Measurements from ENCODE around the gene MED13L. TPM values are rescaled to one million over a fixed set of nuclear protein-coding genes. Genes with fewer than 3 reads are reported as not detected.

MED13L gene
- total RNA-seq, 1 experiment from 2014 or later, result 80.5 TPM

DNA sequence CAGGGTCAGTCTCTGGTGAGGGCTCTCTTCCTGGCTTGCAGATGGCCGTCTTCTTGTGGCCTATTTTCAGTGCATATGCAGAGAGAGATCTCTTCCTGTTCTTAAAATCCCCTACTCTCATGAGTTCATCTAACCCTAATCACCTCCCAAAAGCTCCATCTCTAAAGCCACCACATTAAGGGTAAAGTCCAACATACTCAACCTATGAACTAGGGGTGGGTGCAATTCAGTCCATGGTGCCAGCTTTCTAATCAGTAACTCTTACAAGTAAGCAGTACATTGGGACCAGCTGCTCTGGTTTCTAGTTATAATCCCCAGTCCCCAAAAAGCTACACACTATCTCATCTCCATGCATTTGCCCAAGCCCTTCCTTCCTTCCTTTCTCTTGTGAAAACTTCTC is 365.1 kb downstream of the MED13L start:
- POLR2A ChIA-PET, result no interaction called here
- TF ChIP-seq NFYB (CRISPR knock-in tag; conservative IDR thresholded peaks at IDR 0.05; ENCODE audit: low read depth), result no peak
- TF ChIP-seq, protein P1, sequence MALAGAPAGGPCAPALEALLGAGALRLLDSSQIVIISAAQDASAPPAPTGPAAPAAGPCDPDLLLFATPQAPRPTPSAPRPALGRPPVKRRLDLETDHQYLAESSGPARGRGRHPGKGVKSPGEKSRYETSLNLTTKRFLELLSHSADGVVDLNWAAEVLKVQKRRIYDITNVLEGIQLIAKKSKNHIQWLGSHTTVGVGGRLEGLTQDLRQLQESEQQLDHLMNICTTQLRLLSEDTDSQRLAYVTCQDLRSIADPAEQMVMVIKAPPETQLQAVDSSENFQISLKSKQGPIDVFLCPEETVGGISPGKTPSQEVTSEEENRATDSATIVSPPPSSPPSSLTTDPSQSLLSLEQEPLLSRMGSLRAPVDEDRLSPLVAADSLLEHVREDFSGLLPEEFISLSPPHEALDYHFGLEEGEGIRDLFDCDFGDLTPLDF (CRISPR knock-in tag; IDR thresholded peaks at IDR 0.05), result no peak
- TF ChIP-seq HMGXB4 (CRISPR knock-in tag; IDR thresholded peaks at IDR 0.05), result no peak
- TF ChIP-seq, protein P2, sequence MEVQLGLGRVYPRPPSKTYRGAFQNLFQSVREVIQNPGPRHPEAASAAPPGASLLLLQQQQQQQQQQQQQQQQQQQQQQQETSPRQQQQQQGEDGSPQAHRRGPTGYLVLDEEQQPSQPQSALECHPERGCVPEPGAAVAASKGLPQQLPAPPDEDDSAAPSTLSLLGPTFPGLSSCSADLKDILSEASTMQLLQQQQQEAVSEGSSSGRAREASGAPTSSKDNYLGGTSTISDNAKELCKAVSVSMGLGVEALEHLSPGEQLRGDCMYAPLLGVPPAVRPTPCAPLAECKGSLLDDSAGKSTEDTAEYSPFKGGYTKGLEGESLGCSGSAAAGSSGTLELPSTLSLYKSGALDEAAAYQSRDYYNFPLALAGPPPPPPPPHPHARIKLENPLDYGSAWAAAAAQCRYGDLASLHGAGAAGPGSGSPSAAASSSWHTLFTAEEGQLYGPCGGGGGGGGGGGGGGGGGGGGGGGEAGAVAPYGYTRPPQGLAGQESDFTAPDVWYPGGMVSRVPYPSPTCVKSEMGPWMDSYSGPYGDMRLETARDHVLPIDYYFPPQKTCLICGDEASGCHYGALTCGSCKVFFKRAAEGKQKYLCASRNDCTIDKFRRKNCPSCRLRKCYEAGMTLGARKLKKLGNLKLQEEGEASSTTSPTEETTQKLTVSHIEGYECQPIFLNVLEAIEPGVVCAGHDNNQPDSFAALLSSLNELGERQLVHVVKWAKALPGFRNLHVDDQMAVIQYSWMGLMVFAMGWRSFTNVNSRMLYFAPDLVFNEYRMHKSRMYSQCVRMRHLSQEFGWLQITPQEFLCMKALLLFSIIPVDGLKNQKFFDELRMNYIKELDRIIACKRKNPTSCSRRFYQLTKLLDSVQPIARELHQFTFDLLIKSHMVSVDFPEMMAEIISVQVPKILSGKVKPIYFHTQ (CRISPR knock-in tag; IDR thresholded peaks at IDR 0.05), result no peak
- no peak for TF ChIP-seq SP1 (CRISPR knock-in tag; conservative IDR thresholded peaks at IDR 0.05)
- TF ChIP-seq, protein P3, sequence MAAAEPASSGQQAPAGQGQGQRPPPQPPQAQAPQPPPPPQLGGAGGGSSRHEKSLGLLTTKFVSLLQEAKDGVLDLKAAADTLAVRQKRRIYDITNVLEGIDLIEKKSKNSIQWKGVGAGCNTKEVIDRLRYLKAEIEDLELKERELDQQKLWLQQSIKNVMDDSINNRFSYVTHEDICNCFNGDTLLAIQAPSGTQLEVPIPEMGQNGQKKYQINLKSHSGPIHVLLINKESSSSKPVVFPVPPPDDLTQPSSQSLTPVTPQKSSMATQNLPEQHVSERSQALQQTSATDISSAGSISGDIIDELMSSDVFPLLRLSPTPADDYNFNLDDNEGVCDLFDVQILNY (CRISPR knock-in tag; IDR thresholded peaks at IDR 0.05), result no peak
- TF ChIP-seq CTCF (IDR thresholded peaks at IDR 0.05), result no peak
- TF ChIP-seq GTF2I (CRISPR knock-in tag; conservative IDR thresholded peaks at IDR 0.05), result no peak
- no peak for TF ChIP-seq IRF1 (CRISPR knock-in tag; IDR thresholded peaks at IDR 0.05)
- TF ChIP-seq, protein P4, sequence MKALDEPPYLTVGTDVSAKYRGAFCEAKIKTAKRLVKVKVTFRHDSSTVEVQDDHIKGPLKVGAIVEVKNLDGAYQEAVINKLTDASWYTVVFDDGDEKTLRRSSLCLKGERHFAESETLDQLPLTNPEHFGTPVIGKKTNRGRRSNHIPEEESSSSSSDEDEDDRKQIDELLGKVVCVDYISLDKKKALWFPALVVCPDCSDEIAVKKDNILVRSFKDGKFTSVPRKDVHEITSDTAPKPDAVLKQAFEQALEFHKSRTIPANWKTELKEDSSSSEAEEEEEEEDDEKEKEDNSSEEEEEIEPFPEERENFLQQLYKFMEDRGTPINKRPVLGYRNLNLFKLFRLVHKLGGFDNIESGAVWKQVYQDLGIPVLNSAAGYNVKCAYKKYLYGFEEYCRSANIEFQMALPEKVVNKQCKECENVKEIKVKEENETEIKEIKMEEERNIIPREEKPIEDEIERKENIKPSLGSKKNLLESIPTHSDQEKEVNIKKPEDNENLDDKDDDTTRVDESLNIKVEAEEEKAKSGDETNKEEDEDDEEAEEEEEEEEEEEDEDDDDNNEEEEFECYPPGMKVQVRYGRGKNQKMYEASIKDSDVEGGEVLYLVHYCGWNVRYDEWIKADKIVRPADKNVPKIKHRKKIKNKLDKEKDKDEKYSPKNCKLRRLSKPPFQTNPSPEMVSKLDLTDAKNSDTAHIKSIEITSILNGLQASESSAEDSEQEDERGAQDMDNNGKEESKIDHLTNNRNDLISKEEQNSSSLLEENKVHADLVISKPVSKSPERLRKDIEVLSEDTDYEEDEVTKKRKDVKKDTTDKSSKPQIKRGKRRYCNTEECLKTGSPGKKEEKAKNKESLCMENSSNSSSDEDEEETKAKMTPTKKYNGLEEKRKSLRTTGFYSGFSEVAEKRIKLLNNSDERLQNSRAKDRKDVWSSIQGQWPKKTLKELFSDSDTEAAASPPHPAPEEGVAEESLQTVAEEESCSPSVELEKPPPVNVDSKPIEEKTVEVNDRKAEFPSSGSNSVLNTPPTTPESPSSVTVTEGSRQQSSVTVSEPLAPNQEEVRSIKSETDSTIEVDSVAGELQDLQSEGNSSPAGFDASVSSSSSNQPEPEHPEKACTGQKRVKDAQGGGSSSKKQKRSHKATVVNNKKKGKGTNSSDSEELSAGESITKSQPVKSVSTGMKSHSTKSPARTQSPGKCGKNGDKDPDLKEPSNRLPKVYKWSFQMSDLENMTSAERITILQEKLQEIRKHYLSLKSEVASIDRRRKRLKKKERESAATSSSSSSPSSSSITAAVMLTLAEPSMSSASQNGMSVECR (CRISPR knock-in tag; IDR thresholded peaks at IDR 0.05; ENCODE audit: borderline replicate concordance), result no peak
- TF ChIP-seq, protein P5, sequence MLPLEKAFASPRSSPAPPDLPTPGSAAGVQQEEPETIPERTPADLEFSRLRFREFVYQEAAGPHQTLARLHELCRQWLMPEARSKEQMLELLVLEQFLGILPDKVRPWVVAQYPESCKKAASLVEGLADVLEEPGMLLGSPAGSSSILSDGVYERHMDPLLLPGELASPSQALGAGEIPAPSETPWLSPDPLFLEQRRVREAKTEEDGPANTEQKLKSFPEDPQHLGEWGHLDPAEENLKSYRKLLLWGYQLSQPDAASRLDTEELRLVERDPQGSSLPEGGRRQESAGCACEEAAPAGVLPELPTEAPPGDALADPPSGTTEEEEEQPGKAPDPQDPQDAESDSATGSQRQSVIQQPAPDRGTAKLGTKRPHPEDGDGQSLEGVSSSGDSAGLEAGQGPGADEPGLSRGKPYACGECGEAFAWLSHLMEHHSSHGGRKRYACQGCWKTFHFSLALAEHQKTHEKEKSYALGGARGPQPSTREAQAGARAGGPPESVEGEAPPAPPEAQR (CRISPR knock-in tag; IDR thresholded peaks at IDR 0.05), result no peak
- no peak for TF ChIP-seq NR3C1 (CRISPR knock-in tag; conservative IDR thresholded peaks at IDR 0.05; ENCODE audit: low read depth)
- no peak for TF ChIP-seq NR1H2 (CRISPR knock-in tag; IDR thresholded peaks at IDR 0.05)
- no peak for TF ChIP-seq OVOL2 (CRISPR knock-in tag; IDR thresholded peaks at IDR 0.05; ENCODE audit: borderline replicate concordance)
- TF ChIP-seq ZNF263 (CRISPR knock-in tag; IDR thresholded peaks at IDR 0.05; ENCODE audit: low read depth), result no peak
- TF ChIP-seq, protein P6, sequence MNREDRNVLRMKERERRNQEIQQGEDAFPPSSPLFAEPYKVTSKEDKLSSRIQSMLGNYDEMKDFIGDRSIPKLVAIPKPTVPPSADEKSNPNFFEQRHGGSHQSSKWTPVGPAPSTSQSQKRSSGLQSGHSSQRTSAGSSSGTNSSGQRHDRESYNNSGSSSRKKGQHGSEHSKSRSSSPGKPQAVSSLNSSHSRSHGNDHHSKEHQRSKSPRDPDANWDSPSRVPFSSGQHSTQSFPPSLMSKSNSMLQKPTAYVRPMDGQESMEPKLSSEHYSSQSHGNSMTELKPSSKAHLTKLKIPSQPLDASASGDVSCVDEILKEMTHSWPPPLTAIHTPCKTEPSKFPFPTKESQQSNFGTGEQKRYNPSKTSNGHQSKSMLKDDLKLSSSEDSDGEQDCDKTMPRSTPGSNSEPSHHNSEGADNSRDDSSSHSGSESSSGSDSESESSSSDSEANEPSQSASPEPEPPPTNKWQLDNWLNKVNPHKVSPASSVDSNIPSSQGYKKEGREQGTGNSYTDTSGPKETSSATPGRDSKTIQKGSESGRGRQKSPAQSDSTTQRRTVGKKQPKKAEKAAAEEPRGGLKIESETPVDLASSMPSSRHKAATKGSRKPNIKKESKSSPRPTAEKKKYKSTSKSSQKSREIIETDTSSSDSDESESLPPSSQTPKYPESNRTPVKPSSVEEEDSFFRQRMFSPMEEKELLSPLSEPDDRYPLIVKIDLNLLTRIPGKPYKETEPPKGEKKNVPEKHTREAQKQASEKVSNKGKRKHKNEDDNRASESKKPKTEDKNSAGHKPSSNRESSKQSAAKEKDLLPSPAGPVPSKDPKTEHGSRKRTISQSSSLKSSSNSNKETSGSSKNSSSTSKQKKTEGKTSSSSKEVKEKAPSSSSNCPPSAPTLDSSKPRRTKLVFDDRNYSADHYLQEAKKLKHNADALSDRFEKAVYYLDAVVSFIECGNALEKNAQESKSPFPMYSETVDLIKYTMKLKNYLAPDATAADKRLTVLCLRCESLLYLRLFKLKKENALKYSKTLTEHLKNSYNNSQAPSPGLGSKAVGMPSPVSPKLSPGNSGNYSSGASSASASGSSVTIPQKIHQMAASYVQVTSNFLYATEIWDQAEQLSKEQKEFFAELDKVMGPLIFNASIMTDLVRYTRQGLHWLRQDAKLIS (CRISPR knock-in tag; IDR thresholded peaks at IDR 0.05; ENCODE audit: borderline replicate concordance), result no peak
- TF ChIP-seq FOXP1 (CRISPR knock-in tag; IDR thresholded peaks at IDR 0.05; ENCODE audit: borderline replicate concordance), result no peak
- no peak for TF ChIP-seq NFATC4 (CRISPR knock-in tag; IDR thresholded peaks at IDR 0.05)
- TF ChIP-seq ZNF138 (CRISPR knock-in tag; conservative IDR thresholded peaks at IDR 0.05), result no peak
- H3K36me3 Mint-ChIP-seq, result no peaks in the 10 kb centered on the region
- no peak overlapping the region for H3K4me3 Mint-ChIP-seq
- 0 out of 2 replicates have a peak, but pooled peaks cover 3% of the 10 kb centered on the region for H3K4me1 Mint-ChIP-seq
- peaks cover 20% of the 10 kb centered on the region for H3K27me3 Mint-ChIP-seq (ENCODE audit: low read depth)
- no peak overlapping the region for H3K27ac Mint-ChIP-seq
- H3K9me3 Mint-ChIP-seq, result peaks cover 7% of the 10 kb centered on the region
- ATAC-seq (no peak), DNase-seq (ENCODE audit: low spot score) (no peak)
- CTCF ChIA-PET, result no interaction called here

Data from WTC11 (cell line).